Measurements from ENCODE around the gene OR5K2. TPM values are rescaled to one million over a fixed set of nuclear protein-coding genes. Genes with fewer than 3 reads are reported as not detected.

Gene OR5K2
- total and polyA plus RNA-seq, 10 of the 15 experiments (the other 5 are each of a cell fraction or from before 2014, with no cell fraction given): 0.12 TPM; not detected in 9

DNA sequence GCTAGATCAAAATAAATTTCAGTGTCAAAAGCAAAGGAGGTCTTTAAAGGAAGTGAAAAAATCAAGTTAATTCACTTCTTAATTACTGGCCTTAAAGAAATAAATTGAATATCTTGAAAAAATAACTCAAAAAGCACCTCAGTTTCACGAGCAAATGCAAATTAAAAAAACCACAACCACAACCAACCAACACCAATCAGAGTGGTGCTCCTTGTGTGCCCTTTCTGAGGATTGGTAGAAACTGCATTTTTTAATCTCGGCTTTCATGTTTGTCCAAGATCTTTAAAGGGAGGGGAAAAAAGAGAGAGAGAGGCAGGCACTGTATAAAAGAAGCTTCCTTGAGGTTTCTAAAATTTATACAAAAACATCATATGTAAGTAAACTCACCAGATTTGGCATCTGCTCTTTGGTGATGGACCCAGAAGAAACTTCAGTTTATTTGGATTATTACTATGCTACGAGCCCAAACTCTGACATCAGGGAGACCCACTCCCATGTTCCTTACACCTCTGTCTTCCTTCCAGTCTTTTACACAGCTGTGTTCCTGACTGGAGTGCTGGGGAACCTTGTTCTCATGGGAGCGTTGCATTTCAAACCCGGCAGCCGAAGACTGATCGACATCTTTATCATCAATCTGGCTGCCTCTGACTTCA is 34.3 kb downstream of the OR5K2 start, which contains the start of gene GPR15 (continued):
- TF ChIP-seq ZNF592 (IDR thresholded peaks at IDR 0.05): no peak
- TF ChIP-seq IRF4 (IDR thresholded peaks at IDR 0.05; ENCODE audit: low read depth, low read length): no peak
- TF ChIP-seq TAF1 (IDR thresholded peaks at IDR 0.05; ENCODE audit: borderline replicate concordance, low read depth, low read length): peak; percentile 50; the same call in 1 of the 2 replicates
- no peak for TF ChIP-seq NRF1 (conservative IDR thresholded peaks at IDR 0.05; ENCODE audit: low read depth, low read length)
- no peak for TF ChIP-seq BMI1 (IDR thresholded peaks at IDR 0.05; ENCODE audit: borderline replicate concordance)
- TF ChIP-seq RAD51 (IDR thresholded peaks at IDR 0.05): no peak

DNA sequence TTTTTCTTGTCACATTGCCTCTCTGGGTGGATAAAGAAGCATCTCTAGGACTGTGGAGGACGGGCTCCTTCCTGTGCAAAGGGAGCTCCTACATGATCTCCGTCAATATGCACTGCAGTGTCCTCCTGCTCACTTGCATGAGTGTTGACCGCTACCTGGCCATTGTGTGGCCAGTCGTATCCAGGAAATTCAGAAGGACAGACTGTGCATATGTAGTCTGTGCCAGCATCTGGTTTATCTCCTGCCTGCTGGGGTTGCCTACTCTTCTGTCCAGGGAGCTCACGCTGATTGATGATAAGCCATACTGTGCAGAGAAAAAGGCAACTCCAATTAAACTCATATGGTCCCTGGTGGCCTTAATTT is 34.8 kb downstream of the OR5K2 start:
- H2AFZ ChIP-seq (ENCODE audit: control insufficient read depth, low read depth, low read length): no peak overlapping the region
- WGBS (ENCODE audit: insufficient coverage, insufficient replicate concordance, low lambda C conversion rate, missing lambda C conversion rate): 2% methylated on average over 5 of the region's 5 CpGs
- H3K9ac ChIP-seq (ENCODE audit: control insufficient read depth, insufficient read depth, low read length): peak overlapping the region; percentile 94
- ATAC-seq: peak; percentile 6
- H3K4me3 ChIP-seq: peak overlapping the region; percentile 81
- ChIA-PET POLR2A (interaction anchor here (1.1 to 11.8 kb wide), 4 partner anchors 9 to 38 kb away, joined by 3 to 350 read pairs (median 8); partner anchors contain the start of gene CLDND1), SMC1A (ENCODE audit: uncharacterized antibody, unreplicated experiment) (interaction anchor here (0.8 to 13.1 kb wide), 9 partner anchors 9 to 297 kb away, joined by 3 to 603 read pairs (median 4); partner anchors contain the start of gene CLDND1), RAD21 (ENCODE audit: unreplicated experiment) (interaction anchor here (1.0 to 13.1 kb wide), 8 partner anchors 9 to 207 kb away, joined by 3 to 511 read pairs (median 8); partner anchors contain the start of genes CLDND1 and CPOX), CTCF (interaction anchor here (0.7 to 6.3 kb wide), 10 partner anchors 14 to 65 kb away, joined by 3 to 40 read pairs (median 6); no protein-coding TSS in a partner anchor)
- H4K20me1 ChIP-seq (ENCODE audit: control insufficient read depth, insufficient read depth): no peaks in the 10 kb centered on the region
- H3K9me3 ChIP-seq (replicated peaks; ENCODE audit: control insufficient read depth, insufficient read depth, low read length): no peaks in the 10 kb centered on the region
- H3K4me1 ChIP-seq (ENCODE audit: control insufficient read depth, insufficient read depth, low read length): peaks cover 3% of the 10 kb centered on the region; the same call in 1 of the 2 replicates
- TSS peak; percentile 77 for BruUV-seq (replicated peaks)
- intact Hi-C loops (cut with micrococcal nuclease; ENCODE audit: unreplicated experiment) (loop anchor here (5.0 kb wide), 1 partner anchor 200 kb away; no protein-coding TSS in a partner anchor), in situ Hi-C loops (cut with MboI) (no loop called here)
- H3K79me2 ChIP-seq (ENCODE audit: control insufficient read depth, insufficient read depth, low read length): peaks cover 99% of the 10 kb centered on the region
- no peaks in the 10 kb centered on the region for H3K27me3 ChIP-seq (replicated peaks in 1 of 2; ENCODE audit: control insufficient read depth in 2 of 2, insufficient read depth in 2 of 2, low read length in 1 of 2)
- H3K4me2 ChIP-seq (ENCODE audit: control insufficient read depth, insufficient read depth): peak overlapping the region; percentile 67
- H3K36me3 ChIP-seq (ENCODE audit: control insufficient read depth in 2 of 2, insufficient read depth in 2 of 2, low read length in 1 of 2): peaks cover 3 to 7% of the 10 kb centered on the region in 2 experiments; a peak in 3 of 4 replicates
- no peak for DNase-seq (ENCODE audit: low read depth, low spot score)
- no peak for FAIRE-seq
- H3K27ac ChIP-seq (ENCODE audit: control insufficient read depth, insufficient read depth): peak overlapping the region; percentile 97
- TF ChIP-seq RAD51 (IDR thresholded peaks at IDR 0.05) (no peak), POLR2AphosphoS2 (IDR thresholded peaks at IDR 0.05; ENCODE audit: low read depth, low read length) (peak; percentile 65; the same call in 1 of the 2 replicates), ZNF592 (IDR thresholded peaks at IDR 0.05) (no peak), CHD2 (IDR thresholded peaks at IDR 0.05; ENCODE audit: borderline replicate concordance, low read depth, low read length) (no peak), ZNF207 (IDR thresholded peaks at IDR 0.05; ENCODE audit: borderline replicate concordance) (no peak), JUNB (IDR thresholded peaks at IDR 0.05) (no peak), SREBF1 (IDR thresholded peaks at IDR 0.05; ENCODE audit: low read length) (no peak), YY1 (IDR thresholded peaks at IDR 0.05; ENCODE audit: low read depth, low read length) (no peak), BACH1 (IDR thresholded peaks at IDR 0.05; ENCODE audit: borderline replicate concordance) (no peak)

Measured in GM12878 (cell line).